ENCODE results near the gene HOXA7.

- no peak for TF ChIP-seq CTCF (conservative IDR thresholded peaks at IDR 0.05; ENCODE audit: low read depth, low read length)
- TF ChIP-seq EZH2 (IDR thresholded peaks at IDR 0.05; ENCODE audit: low read length, unreplicated experiment): no peak
Measured at GRCh38 chr7:27181795-27182275, 25.4 kb upstream of the HOXA7 start.

All from PC-3 (cell line).